Measurements from ENCODE around the gene CAPG.
"Not testable (repeated sequence)": the region's sequence is repeated elsewhere in the genome, so short reads cannot be mapped to it uniquely, and the experiment has no call there.

The CAPG gene

GRCh38 chr2:85369500-85369899 lies 40.7 kb downstream of the CAPG start:
- H3K4me3 ChIP-seq (ENCODE audit: low read depth, low read length) = no peak overlapping the region
- no peak for TF ChIP-seq CTCF (IDR thresholded peaks at IDR 0.05; ENCODE audit: borderline replicate concordance, insufficient read depth, low read depth, low read length)

GRCh38 chr2:85368921-85369320 lies 41.2 kb downstream of the CAPG start:
- no peak overlapping the region for H3K4me3 ChIP-seq (ENCODE audit: low read depth, low read length)
- no peak for TF ChIP-seq CTCF (IDR thresholded peaks at IDR 0.05; ENCODE audit: borderline replicate concordance, insufficient read depth, low read depth, low read length)

- no peak overlapping the region for H3K4me3 ChIP-seq (ENCODE audit: low read depth, low read length)
- no peak for TF ChIP-seq CTCF (IDR thresholded peaks at IDR 0.05; ENCODE audit: borderline replicate concordance, insufficient read depth, low read depth, low read length)
Observed at GRCh38 chr2:85367180-85367579, 43.0 kb downstream of the CAPG start.

GRCh38 chr2:85362653-85363387 lies 47.3 kb downstream of the CAPG start:
- not testable (repeated sequence) for H3K4me3 ChIP-seq (ENCODE audit: low read depth, low read length)

- no peak overlapping the region for H3K4me3 ChIP-seq (ENCODE audit: low read depth, low read length)
- TF ChIP-seq CTCF (IDR thresholded peaks at IDR 0.05; ENCODE audit: borderline replicate concordance, insufficient read depth, low read depth, low read length) = no peak
Observed at GRCh38 chr2:85357736-85358135, 52.4 kb downstream of the CAPG start.

GRCh38 chr2:85356186-85356585 lies 54.0 kb downstream of the CAPG start:
- no peak overlapping the region for H3K4me3 ChIP-seq (ENCODE audit: low read depth, low read length)
- TF ChIP-seq CTCF (IDR thresholded peaks at IDR 0.05; ENCODE audit: borderline replicate concordance, insufficient read depth, low read depth, low read length) = no peak

- TF ChIP-seq CTCF (IDR thresholded peaks at IDR 0.05; ENCODE audit: borderline replicate concordance, insufficient read depth, low read depth, low read length) = no peak
- peak overlapping the region; percentile 68 for H3K4me3 ChIP-seq (ENCODE audit: low read depth, low read length)
Observed at GRCh38 chr2:85355521-85355920, 54.6 kb downstream of the CAPG start.

All from GM12875 (cell line).